Activated CD4-positive, alpha-beta T cell treated with anti-CD3 and anti-CD28 coated beads, Interleukin-2, Interleukin-4, amounts not matched to agents 100 ng/mL and 50 ng/mL, durations not matched to agents 16 hours and 8 hours (primary cell): ENCODE measurements around the gene OR10H1.
A peak's percentile ranks its signal among the peaks of the same experiment; 100 is the strongest.
"Not testable (repeated sequence)": the region's sequence is repeated elsewhere in the genome, so short reads cannot be mapped to it uniquely, and the experiment has no call there.

ENCODE experiments used
- DNase-seq: peaks from one replicate; pipeline ENCODE4 v3.0.0-alpha.2; 2020; ENCODE audit warnings: low spot score

The OR10H1 gene, protein sequence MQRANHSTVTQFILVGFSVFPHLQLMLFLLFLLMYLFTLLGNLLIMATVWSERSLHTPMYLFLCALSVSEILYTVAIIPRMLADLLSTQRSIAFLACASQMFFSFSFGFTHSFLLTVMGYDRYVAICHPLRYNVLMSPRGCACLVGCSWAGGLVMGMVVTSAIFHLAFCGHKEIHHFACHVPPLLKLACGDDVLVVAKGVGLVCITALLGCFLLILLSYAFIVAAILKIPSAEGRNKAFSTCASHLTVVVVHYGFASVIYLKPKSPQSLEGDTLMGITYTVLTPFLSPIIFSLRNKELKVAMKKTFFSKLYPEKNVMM

DNA sequence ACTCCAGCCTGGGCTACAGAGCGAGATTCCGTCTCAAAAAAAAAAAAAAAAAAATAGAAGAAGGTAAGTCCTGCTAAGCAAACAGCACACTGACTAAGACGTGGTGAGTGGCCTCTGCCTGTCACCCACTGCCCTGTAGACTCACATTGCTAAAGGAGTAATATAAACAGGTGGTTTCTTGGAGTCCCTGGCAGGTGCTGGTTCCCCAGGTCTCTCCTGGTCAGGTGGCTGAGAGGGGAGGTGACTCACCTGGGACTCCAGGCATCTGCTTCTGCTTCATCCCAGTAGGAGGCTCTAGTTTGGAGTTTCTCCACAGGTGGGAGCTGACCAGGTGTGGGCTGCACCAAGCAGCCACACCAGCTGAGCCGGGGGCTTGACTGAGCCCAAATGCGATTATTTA is at the start of gene OR10H1:
TSS of gene OR10H1 (minus strand) at position 359 of the 400 bp plus-strand sequence. CDS start 7,627 bp downstream, outside the sequence.
- DNase-seq: no peak

DNA sequence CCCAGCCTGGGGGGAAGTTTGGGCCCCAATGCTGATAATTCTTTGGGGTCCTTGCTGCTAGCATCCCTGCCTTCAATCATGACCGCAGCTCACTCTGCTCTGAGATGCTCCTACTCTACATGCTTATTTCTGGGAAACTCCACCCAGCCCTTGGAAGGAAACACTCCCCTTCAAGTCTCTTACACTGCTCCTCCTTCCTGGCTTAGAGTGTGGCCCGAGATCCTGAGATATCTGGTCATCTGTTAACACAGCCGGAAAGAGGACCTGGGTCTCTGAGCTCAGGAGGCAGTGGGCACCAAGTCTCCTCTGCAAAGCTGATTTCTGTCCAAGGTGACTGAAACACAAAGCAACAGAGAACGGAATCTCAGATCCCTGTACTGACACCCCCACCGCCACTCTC is 49.4 kb upstream of the OR10H1 start:
- DNase-seq: no peak

DNA sequence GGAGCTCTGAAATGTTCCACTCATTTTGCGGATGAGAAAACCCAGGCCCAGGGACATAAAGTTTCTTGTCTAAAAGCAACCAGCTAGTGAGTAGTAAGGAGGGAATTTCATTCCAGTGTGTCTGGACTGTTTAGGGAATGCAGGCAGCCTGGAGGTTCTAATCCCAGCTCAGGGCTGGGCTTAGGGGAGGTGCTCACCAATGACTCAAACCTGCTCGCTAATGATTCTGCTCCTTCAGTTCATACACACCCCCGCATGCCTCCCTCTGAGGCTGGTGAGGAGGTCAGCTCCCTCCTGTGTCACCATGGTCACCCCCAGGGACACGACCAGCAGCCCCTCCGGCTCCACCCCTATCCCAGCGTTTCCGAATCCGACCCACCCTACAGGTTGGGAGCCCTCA is 47.8 kb upstream of the OR10H1 start:
- DNase-seq: no peak

DNA sequence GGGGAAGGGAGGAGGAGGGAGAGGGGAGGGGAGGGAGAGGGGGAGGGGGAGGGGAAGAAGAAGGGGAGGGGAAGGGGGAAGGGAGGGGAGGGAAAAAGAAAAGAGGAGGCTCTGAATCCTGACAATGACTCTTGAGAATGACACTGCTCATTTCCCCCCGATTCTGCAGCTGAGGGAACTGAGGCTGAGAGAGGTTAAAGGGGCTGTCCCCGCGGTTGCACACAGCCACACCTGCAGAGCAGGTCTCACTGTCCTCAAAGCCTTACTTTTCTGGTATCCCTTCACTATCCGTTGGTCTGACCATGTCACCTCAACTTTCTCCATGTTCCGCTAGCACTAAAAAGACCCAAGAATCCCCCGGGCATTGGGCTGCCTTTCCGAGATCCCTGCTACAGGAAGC is 47.0 kb upstream of the OR10H1 start:
- DNase-seq: no peak

DNA sequence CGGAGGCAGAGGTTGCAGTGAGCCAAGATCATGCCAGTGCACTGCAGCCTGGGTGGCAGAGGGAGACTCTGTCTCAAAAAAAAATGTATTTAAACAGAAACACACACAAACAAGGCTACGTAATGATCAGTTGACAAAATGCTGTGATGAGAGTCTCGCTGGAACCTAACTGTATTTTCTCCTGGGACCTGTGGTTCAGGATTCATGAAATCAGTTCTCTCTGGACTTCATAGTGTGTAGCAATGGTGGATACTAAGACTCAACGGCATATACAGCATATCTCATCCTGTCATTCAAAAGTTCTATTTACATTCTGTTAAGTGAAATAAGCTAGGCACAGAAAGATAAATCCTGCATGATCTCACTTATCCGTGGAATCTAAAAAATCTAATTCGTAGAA is 45.1 kb upstream of the OR10H1 start:
- no peak for DNase-seq

DNA sequence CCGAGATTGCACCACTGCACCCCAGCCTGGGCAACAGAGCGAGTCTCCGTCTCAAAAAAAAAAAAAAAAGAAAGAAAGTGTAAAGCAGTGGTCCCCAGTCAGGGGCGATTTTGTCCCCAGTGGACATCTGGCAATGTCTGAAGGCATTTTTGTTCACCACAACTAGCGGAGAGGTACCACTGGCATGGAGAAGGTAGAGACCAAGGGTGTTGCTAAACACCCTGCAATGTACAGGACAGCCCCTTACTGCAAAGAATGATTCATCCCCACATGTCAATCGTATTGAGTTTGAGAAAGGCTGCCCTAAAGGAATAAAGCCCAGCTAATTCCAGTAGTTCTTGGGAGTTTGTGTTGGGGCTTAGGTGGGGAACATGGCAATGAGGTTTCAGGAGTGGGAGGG is 43.7 kb upstream of the OR10H1 start:
- no peak for DNase-seq

DNA sequence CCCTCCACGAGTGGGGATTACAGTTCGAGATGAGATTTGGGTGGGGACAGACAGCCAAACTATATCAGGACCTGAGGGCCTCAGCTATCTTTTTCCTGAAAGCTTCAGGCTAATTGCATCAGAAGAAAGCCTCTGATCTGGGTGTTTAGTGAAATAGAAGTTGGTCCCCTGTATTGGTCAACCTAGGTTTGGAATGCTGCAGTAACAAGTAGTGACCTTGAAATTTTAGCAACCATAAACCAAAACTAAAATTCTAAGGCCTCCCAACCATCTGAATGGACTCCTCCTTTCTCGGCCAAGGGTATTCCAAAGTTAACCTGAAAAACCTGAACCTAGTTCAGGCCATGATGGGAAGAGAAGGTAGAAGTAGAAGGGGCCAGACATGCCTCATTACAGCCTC is 34.9 kb upstream of the OR10H1 start:
- no peak for DNase-seq

DNA sequence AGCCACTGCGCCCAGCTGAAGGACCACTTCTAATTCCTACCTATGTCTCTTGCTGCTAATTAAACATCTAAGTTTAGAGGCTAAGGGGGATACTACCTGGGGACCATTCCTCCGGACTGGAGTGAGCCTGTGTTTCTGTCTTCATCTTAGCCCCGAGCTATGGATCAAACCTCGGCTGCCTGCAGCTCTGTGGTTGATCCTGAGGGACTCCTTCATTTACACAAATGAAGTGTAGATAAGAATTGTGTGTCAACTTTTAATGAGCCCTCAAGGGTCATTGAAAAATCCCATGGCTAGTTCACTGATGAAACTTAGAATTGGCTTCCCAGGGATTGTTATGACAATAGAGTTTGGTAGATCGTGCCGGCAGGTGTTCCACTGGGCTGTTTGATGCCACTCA is 31.5 kb upstream of the OR10H1 start:
- no peak for DNase-seq

DNA sequence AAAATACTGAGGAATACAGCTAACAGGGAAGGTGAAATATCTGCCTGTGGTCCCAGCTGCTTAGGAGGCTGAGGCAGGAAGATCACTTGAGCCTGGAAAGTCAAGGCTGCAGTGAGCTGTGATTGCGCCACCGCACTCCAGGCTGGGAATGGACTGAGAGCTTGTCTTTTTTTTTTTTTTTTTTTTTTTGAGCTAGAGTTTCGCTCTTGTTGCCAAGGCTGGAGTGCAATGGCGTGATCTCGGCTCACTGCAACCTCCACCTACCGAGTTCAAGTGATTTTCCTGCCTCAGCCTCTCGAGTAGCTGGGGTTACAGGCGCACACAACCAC is 28.4 kb upstream of the OR10H1 start:
- DNase-seq: not testable (repeated sequence)

DNA sequence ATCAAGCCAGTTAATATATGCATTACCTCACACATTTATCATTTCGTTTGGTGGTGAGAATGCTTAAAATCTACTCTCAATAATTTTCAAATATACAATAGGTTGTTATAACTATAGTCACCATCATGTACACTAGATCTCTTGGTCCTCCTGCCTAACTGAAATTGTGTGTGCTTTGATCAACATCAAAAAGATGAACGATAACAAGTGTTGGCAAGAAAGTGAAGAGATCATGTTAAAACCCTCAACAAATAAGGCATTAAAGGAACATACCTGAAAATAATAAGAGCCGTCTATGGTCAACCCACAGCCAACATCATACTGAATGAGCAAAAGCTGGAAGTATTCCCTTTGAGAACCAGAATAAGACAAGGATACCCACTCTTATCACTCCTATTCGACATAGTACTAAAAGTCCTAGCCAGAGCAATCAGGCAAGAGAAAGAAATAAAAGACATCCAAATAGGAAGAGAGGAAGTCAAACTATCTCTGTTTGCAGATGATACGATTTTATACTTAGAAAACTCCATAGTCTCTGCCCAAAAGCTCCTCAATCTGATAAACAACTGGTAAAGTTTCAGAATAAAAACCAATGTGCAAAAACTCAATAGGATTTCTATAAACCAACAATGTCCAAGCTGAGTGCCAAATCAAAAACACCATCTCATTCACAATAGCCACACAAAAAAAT is 27.9 kb upstream of the OR10H1 start:
- no peak for DNase-seq

DNA sequence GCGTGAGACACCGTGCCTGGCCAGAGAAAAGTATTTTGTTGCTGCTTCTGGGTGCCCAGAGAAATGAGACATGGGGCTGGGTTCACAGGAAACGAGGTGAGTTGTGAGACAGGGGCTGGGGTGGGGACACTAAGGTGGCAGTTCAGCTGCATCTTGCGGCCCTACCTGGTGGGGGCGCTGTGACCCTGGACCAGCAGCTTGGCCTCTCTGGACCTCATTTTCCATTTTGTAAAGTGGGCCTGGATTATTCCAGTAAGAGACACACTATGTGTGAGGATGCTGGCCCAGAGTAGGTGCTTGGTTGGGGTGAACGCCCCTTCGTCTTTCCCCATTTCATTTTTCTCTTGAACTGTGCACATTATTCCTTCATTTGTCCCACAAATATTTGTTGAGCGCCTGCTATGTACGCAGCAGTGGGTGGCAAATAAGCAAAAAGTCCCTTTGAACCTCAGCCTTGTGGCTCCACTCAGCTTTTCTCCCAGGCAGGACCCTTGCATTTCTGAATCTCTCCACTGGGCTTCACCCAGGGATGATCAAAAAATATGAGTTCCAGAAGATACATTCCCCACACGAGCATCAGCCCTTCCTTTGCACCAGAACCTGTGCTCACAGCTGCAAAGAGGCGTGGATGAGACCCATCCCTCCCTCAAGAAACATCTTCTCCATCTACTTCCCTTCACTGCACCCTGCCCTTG is 26.6 kb upstream of the OR10H1 start:
- no peak for DNase-seq

DNA sequence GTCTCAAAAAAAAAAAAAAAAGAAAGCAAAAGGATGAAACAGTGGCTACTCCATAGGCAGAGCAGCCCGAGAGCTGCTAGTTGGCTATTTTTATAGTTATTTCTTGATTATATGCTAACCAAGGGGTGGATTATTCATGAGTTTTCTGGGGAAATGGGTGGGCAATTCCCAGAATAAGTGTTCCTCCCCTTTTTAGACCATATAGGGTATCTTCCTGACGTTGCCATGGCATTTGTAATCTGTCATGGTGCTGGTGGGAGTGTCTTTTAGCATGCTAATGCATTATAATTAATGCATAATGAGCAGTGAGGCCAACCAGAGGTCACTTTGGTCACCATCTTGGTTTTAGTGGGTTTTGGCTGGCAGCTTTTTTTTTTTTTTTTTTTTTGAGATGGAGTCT is 25.4 kb upstream of the OR10H1 start:
- no peak for DNase-seq

DNA sequence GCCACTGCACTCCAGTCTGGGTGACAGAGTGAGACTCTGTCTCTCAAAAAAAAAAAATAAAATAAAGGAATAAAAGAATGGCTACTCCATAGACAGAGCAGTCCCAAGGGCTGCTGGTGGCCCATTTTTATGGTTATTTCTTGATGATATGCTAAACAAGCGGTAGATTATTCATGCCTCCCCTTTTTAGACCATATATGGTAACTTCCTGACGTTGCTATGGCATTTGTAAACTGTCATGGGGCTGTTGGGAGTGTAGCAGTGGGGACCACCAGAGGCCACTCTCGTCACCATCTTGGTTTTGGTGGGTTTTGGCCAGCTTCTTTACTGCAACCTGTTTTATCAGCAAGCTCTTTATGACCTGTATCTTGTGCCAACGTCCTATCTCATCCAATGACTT is 24.4 kb upstream of the OR10H1 start:
- not testable (repeated sequence) for DNase-seq

DNA sequence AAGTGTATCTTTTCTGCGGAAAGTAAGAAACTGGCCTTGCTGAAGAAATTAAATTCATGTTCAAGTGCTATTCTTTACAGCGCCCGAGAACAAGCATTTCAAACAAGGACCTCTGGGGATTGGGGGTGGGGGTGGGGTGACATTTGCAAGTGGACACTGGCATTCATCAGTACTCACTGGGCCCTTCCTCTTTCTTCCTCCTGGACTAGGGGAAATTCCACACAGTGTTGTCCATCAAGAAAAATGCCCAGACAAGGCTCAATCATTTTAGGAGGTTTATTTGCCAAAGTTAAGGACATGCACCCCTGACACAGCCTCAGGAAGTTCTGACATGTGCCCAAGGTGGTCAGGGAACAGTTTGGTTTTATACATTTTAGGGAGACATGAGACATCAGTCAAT is 22.9 kb upstream of the OR10H1 start:
- no peak for DNase-seq

DNA sequence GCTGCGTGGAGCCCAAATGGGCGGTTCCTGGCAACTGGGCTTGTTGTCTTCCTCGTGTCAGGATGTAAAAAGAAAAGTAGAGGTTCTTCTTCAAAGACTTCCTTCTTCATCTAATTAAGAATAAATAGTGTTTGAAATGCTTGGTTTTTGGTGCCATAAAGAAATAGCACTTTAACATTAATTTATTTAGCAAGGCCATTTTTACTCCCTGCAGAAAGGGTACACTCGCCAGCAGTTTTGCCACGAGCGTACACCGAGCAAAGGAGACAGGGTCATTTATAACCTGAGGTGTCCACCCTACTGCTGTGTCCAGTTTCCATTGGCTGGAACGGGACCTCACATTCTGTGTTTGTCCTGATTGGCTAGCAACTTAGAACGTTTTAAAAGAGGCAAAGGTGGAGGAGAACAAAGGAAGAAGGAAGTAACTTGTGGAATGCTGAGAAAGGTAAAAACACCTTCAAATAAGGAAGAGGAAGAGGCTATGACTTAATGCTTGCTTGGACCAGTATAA is 21.8 kb upstream of the OR10H1 start:
- DNase-seq: no peak

DNA sequence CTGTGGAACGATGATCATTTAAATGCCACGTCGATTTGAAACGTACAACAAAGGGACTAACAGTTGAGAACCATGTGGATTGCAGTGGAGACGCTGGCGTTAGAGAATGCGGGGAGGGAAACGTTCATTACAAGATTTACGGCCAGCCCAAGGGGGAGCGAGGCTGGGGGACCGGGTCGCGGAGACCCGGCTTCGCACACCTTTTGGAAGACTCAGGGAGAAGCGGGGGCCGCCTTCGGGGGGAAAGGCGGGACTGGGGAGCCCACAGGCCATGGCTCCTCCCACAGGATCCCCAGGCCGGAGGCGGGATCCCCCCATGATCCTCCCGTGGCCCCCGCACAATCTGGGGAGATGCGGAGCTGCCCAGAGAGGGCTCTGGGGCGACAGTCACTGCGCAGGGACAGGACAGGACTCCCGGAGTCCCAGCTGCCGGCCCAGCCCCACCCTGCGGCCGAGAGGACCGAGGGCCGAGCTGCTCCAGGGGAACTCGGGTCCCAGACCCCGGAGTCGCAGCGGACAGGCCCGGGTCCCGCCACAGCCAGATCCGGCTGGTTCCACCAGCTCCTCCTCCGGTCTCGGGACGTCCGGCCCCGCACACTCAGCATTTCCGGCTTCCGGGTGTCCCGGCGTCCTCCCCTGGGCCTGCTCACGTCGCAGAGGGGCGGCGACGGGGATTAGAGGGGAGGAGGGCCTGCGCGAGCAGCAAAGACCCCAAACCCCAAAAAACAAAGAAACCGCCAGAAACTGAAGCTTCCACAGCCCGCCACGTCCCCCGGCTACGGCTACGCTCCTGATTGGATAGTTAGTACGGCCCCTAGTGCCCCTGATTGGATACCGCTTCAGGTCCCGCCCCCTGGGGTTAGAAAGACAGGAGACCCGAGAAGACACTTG is 21.1 kb upstream of the OR10H1 start:
- peak; percentile 97 for DNase-seq

DNA sequence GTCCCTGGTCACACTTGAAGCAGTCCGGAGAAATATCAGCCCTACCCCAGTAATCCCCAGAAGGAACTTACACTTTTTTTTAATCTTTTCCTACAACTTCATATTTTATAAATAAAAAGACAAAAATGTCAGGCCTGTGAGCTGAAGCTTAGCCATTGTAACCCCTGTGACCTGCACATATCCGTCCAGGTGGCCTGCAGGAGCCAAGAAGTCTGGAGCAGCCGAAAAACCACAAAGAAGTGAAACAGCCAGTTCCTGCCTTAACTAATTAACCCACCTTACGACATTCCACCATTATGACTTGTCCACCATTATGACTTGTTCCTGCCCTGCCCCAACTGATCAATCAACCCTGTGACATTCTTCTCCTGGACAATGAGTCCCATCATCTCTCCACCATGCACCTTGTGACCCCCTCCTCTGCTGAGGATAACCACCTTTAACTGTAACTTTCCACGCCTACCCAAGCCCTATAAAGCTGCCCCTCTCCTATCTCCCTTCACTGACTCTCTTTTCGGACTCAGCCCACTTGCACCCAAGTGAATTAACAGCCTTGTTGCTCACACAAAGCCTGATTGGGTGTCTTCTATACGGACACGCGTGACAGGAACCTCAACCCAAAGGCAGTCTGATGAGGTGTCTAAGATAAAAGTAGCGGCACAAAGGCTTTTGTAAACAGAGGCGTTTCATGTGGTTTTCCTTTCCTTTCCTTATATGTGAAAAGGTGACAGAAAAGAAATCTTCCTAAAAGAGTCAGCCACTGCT is 20.3 kb upstream of the OR10H1 start:
- DNase-seq: peak; percentile 58

DNA sequence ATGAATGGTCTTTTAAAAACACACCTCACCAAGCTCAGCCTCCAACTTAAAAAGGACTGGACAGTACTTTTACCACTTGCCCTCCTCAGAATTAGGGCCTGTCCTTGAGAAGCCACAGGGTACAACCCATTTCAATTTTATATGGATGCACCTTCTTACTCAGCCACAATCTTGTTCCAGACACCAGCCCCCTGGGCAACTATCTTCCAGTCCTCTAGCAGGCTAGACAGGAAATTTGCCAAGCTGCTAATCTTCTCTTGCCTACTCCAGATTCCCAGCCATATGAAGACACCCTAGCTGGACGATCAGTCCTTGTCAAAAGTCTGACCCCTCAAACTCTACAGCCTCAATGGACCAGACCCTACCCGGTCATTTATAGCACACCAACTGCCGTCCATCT is 18.8 kb upstream of the OR10H1 start:
- not testable (repeated sequence) for DNase-seq

DNA sequence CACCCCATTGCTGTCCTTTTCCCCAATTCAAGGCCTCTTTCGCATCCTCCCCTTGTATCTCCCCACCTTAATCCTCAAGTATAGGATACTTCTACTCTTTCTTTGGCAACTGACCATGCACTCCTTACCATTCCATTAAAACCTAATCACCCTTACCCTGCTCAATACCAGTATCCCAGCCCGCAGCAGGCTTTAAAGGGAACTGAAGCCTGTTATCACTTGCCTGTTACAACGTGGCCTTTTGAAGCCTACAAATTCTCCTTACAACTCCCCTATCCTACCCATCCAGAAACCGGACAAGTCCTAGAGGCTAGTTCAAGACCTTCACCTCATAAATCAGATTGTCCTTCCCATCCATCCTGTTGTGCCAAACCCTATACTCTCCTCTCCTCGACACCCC is 16.2 kb upstream of the OR10H1 start:
- DNase-seq: no peak

DNA sequence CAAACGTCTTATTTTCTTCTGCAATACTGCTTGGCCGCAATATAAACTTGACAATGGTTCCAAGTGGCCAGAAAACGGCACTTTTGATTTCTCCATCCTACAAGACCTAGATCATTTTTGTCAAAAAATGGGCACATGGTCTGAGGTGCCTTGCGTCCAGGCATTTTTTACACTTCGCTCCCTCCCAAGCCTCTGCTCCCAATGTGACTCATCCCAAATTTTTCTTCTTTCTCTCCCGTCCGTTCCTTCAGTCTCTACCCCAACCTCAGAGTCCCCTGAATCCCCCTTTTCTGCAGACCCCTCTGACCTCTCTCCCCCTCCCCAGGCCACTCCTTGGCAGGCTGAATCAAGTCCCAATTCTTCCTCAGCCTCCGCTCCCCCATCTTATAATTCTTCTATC is 14.3 kb upstream of the OR10H1 start:
- no peak for DNase-seq

DNA sequence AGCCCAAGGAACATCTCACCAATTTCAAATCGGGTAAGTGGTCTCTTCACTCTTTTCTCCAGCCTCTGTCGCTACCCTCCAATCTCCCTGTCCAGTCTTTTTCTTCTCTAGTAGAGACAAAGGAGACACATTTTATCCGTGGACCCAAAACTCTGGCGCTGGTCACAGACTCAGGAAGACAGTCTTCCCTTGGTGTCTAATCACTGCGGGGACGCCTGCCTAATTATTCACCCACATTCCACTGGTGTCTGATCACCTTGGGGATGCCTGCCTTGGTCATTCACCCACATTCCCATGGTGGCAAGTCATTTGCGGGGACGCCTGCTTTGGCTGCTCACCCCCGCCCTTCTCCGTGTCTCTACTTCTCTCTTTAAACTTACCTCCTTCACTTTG is 13.8 kb upstream of the OR10H1 start:
- DNase-seq: no peak
